OCI-LY3 (cell line): ENCODE measurements around the gene CEP85L.

ENCODE experiments used
- H2AFZ ChIP-seq: fragments of 200-600, 300-600 bp; shearing (Covaris generic); 2 replicates; pipeline ENCODE4 v1.6.0; 2014; ENCODE audit warnings: antibody characterized with exemption, low read depth, low read length
- H3K27ac ChIP-seq: fragments of 200-600, 300-600 bp; sonication (generic); 2 replicates; pipeline ENCODE4 v1.5.1; 2014; ENCODE audit warnings: mild to moderate bottlenecking, low read length, moderate library complexity, mixed read lengths
- H3K27me3 ChIP-seq: fragments of 200-600, 300-600 bp; sonication (generic); 2 replicates; pipeline ENCODE4 v1.6.1; 2014; ENCODE audit warnings: low read depth, low read length, mixed read lengths
- H3K36me3 ChIP-seq: fragments of 200-600, 300-600 bp; sonication (generic); replicated peaks from 2 replicates; pipeline ENCODE3; 2014; ENCODE audit warnings: low read depth, low read length, mixed read lengths
- H3K4me1 ChIP-seq: fragments of 300-600, 200-600 bp; sonication (generic); 2 replicates; pipeline ENCODE4 v1.6.1; 2014; ENCODE audit warnings: low read length, mixed read lengths
- H3K4me2 ChIP-seq: fragments of 200-600, 300-600 bp; sonication (generic); 2 replicates; pipeline ENCODE4 v1.6.1; 2014; ENCODE audit warnings: low read length, mixed read lengths
- H3K4me3 ChIP-seq: fragments of 300-600, 200-600 bp; sonication (generic); 2 replicates; pipeline ENCODE4 v1.5.1; 2014; ENCODE audit warnings: antibody characterized with exemption, mild to moderate bottlenecking, low read length, moderate library complexity
- H3K79me2 ChIP-seq: fragments of 300-600, 200-600 bp; shearing (Covaris generic); 2 replicates; pipeline ENCODE4 v1.6.1; 2014; ENCODE audit warnings: mild to moderate bottlenecking, low read length, mixed read lengths
- H3K9ac ChIP-seq: fragments of 300-600, 200-600 bp; shearing (Covaris generic); 2 replicates; pipeline ENCODE4 v1.6.0; 2014; ENCODE audit warnings: mild to moderate bottlenecking, low read length, moderate library complexity
- H3K9me3 ChIP-seq: fragments of 200-600, 300-600 bp; shearing (Covaris generic); 2 replicates; pipeline ENCODE4 v1.6.1; 2014; ENCODE audit warnings: low read length, mixed read lengths; ENCODE audit not compliant: insufficient read depth
- H4K20me1 ChIP-seq: fragments of 200-600, 300-600 bp; sonication (generic); 2 replicates; pipeline ENCODE4 v1.6.1; 2016; ENCODE audit warnings: low read length, mixed read lengths; ENCODE audit not compliant: insufficient read depth
- EZH2phosphoT487 ChIP-seq: fragments of 200-600 bp; shearing (Covaris generic); IDR thresholded peaks from 2 replicates; pipeline ENCODE4 v1.6.1; 2018; ENCODE audit warnings: antibody characterized with exemption, mixed run types, low read depth
- TF ChIP-seq, protein P1 (sequence below): fragments of 200-600, 300-600 bp; sonication (generic); IDR thresholded peaks from 2 replicates; pipeline ENCODE4 v1.5.1; 2014; ENCODE audit warnings: antibody characterized with exemption, low read length, low read depth

CEP85L gene

GRCh38 chr6:118464620-118465019 lies 186.8 kb downstream of the CEP85L start:
- no peaks in the 10 kb centered on the region for H4K20me1 ChIP-seq
- no peak overlapping the region for H3K4me3 ChIP-seq
- H3K4me1 ChIP-seq = no peaks in the 10 kb centered on the region
- no peaks in the 10 kb centered on the region for H3K79me2 ChIP-seq
- no peak overlapping the region for H3K9ac ChIP-seq
- H3K9me3 ChIP-seq = no peaks in the 10 kb centered on the region
- H3K36me3 ChIP-seq = no peaks in the 10 kb centered on the region
- H3K4me2 ChIP-seq = no peak overlapping the region
- TF ChIP-seq, protein P1, sequence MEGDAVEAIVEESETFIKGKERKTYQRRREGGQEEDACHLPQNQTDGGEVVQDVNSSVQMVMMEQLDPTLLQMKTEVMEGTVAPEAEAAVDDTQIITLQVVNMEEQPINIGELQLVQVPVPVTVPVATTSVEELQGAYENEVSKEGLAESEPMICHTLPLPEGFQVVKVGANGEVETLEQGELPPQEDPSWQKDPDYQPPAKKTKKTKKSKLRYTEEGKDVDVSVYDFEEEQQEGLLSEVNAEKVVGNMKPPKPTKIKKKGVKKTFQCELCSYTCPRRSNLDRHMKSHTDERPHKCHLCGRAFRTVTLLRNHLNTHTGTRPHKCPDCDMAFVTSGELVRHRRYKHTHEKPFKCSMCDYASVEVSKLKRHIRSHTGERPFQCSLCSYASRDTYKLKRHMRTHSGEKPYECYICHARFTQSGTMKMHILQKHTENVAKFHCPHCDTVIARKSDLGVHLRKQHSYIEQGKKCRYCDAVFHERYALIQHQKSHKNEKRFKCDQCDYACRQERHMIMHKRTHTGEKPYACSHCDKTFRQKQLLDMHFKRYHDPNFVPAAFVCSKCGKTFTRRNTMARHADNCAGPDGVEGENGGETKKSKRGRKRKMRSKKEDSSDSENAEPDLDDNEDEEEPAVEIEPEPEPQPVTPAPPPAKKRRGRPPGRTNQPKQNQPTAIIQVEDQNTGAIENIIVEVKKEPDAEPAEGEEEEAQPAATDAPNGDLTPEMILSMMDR = no peak
- no peak for TF ChIP-seq EZH2phosphoT487
- no peak overlapping the region for H2AFZ ChIP-seq
- H3K27ac ChIP-seq = no peak overlapping the region
- no peaks in the 10 kb centered on the region for H3K27me3 ChIP-seq

GRCh38 chr6:118460958-118461470 lies 190.4 kb downstream of the CEP85L start:
- H3K4me2 ChIP-seq = no peak overlapping the region
- H4K20me1 ChIP-seq = no peaks in the 10 kb centered on the region
- no peak overlapping the region for H3K4me3 ChIP-seq
- no peak overlapping the region for H2AFZ ChIP-seq
- no peaks in the 10 kb centered on the region for H3K36me3 ChIP-seq
- H3K9me3 ChIP-seq = no peaks in the 10 kb centered on the region
- H3K79me2 ChIP-seq = no peaks in the 10 kb centered on the region
- no peak overlapping the region for H3K9ac ChIP-seq
- no peaks in the 10 kb centered on the region for H3K4me1 ChIP-seq
- TF ChIP-seq EZH2phosphoT487 = no peak
- TF ChIP-seq, protein P1 = no peak
- no peaks in the 10 kb centered on the region for H3K27me3 ChIP-seq
- no peak overlapping the region for H3K27ac ChIP-seq

DNA sequence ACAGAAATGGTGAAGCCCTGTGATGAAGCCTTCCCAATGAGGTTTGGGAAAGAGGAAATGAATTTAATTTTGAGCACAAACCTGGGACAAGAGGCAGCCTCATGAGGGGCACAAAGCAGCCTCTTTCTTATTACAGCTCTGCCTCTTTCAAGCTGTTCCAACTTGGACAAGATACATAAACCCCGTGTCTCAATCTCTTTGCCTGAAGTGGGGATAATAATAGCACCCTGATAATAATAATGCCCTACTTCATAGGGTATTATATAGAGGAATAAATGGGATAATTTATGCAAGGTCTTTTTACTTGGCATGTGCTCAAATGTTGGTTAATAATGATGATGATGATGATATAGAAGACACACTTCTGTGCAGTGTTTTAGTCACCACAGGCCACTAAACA lies 194.4 kb downstream of the CEP85L start:
- Histone ChIP-seq H3K27ac (no peak overlapping the region), H2AFZ (no peak overlapping the region), H4K20me1 (no peaks in the 10 kb centered on the region), H3K9me3 (no peaks in the 10 kb centered on the region), H3K79me2 (no peaks in the 10 kb centered on the region), H3K4me3 (no peak overlapping the region), H3K4me2 (no peak overlapping the region), H3K4me1 (no peaks in the 10 kb centered on the region), H3K27me3 (no peaks in the 10 kb centered on the region), H3K9ac (no peak overlapping the region), H3K36me3 (no peaks in the 10 kb centered on the region)
- TF ChIP-seq, protein P1 = no peak
- no peak for TF ChIP-seq EZH2phosphoT487

DNA sequence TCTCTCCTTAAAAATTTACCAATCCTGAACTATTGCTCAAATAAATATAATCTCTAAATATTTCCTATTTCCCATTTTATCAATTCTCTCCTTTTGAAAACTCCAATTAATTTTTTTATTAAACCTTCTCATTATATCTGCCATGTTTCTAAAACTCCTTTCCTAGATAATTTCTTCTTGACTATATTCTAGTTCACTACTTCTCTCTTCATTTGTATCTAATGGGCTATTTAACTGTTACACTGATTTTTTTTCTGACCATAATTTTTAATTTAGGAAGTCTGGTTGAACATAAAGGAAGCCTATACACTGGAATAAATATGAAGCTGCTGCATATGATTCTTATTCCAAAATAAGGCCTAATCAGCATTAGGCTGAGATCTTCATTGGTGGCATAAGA lies 199.6 kb downstream of the CEP85L start:
- no peaks in the 10 kb centered on the region for H3K27me3 ChIP-seq
- no peak overlapping the region for H3K9ac ChIP-seq
- no peak overlapping the region for H2AFZ ChIP-seq
- H3K4me1 ChIP-seq = no peaks in the 10 kb centered on the region
- H3K4me2 ChIP-seq = no peak overlapping the region
- no peak overlapping the region for H3K4me3 ChIP-seq
- H4K20me1 ChIP-seq = no peaks in the 10 kb centered on the region
- no peaks in the 10 kb centered on the region for H3K9me3 ChIP-seq
- no peak for TF ChIP-seq EZH2phosphoT487
- TF ChIP-seq, protein P1 = no peak
- H3K36me3 ChIP-seq = no peaks in the 10 kb centered on the region
- H3K79me2 ChIP-seq = no peaks in the 10 kb centered on the region
- no peak overlapping the region for H3K27ac ChIP-seq
